ENCODE data around the gene HHATL. TPM values are rescaled to one million over a fixed set of nuclear protein-coding genes. Genes with fewer than 3 reads are reported as not detected.
A peak's percentile ranks its signal among the peaks of the same experiment; 100 is the strongest.

HHATL gene
- total RNA-seq, 2 experiments from 2014 or later = not detected

DNA sequence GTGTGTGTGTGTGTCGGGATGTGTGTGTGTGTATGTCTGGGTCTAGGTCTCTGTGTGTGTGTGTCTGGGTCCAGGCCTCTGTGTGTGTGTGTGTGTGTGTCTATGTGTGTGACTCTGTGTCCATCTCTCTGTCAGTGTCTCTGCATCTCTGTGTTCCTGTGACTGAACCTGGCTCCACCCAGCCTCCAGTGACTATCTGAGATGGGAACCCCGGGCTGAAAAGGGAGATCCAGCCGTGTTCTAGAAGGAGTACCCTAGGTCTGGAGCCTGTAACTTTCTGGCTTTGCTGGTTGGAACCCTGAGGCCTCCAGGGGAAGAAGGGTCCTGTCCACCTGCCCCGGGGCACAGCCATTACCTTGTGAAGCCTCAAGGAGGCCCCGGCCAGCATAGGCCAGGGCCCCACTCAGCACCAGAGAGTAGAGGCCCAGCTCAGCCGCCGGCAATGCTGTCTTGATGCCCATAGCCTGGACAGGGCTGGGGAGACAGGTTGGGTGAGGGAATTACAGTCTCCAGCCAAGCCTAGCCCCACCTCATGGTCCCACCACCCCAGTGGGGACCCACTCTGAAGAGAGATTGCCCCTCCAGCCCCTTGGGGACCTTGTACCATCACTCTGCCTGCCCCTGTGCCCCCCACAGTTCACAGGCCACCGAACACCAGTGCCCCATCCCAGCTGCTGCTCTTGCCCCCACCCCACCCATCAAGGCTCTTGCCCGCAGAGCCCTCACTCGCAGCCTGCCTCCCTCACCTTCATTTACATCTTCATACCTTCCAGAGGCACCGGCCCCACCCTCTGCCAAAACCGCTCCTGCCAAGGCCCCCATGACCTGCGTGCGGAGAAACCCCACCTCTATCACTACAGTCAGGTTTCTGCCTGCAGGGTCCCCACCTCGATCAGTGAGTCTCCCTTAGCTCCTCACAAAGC, 2.0 kb downstream of the HHATL start:
- no peak overlapping the region for H3K27ac Mint-ChIP-seq
- peaks cover 13% of the 10 kb centered on the region for H3K4me1 Mint-ChIP-seq (ENCODE audit: low read depth)
- ChIA-PET CTCF (no interaction called here), POLR2A (no interaction called here)
- DNase-seq = no peak
- H3K36me3 Mint-ChIP-seq (ENCODE audit: low read depth) = no peaks in the 10 kb centered on the region
- H3K4me3 Mint-ChIP-seq = no peak overlapping the region
- peaks cover 2% of the 10 kb centered on the region for H3K27me3 Mint-ChIP-seq (ENCODE audit: low read depth)
- ATAC-seq = no peak
- H3K9me3 Mint-ChIP-seq (ENCODE audit: insufficient read depth) = no peaks in the 10 kb centered on the region

GRCh38 chr3:42699511-42699971, 3.1 kb downstream of the HHATL start:
- H3K9me3 Mint-ChIP-seq (ENCODE audit: insufficient read depth) = no peaks in the 10 kb centered on the region
- no peaks in the 10 kb centered on the region for H3K27me3 Mint-ChIP-seq (ENCODE audit: low read depth)
- ATAC-seq = no peak
- H3K36me3 Mint-ChIP-seq (ENCODE audit: low read depth) = no peaks in the 10 kb centered on the region
- POLR2A ChIA-PET = interaction anchor here (0.7 kb wide), 1 partner anchor 105 kb away, joined by 3 read pairs; the partner anchor contains the start of gene HIGD1A
- no peak for DNase-seq
- CTCF ChIA-PET = interaction anchor here (0.7 to 1.2 kb wide), 2 partner anchors 33 to 47 kb away, joined by 3 read pairs; no protein-coding TSS in a partner anchor
- H3K27ac Mint-ChIP-seq = no peak overlapping the region
- peaks cover 13% of the 10 kb centered on the region for H3K4me1 Mint-ChIP-seq (ENCODE audit: low read depth)
- no peak overlapping the region for H3K4me3 Mint-ChIP-seq

DNA sequence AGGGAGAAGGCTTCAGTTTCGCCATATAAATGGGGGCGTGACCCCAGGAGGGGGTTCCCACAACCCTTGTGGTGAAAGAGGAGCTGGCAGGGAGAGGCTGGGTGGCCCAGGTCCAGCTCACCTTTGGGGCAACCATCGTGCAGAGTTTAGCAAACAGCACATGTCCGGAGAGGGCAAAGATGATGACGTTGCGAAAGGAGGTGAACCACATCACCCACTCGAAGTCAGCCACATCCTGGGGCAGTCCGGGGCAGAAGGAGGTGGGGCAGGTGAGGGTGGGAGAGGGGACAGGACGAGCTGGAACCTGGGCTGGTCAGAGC, 3.7 kb downstream of the HHATL start:
- ATAC-seq = no peak
- H3K4me3 Mint-ChIP-seq = no peak overlapping the region
- peaks cover 13% of the 10 kb centered on the region for H3K4me1 Mint-ChIP-seq (ENCODE audit: low read depth)
- H3K27ac Mint-ChIP-seq = no peak overlapping the region
- peak; percentile 37 for DNase-seq
- H3K9me3 Mint-ChIP-seq (ENCODE audit: insufficient read depth) = no peaks in the 10 kb centered on the region
- no peaks in the 10 kb centered on the region for H3K27me3 Mint-ChIP-seq (ENCODE audit: low read depth)
- ChIA-PET CTCF (interaction anchor here (0.7 to 1.2 kb wide), 2 partner anchors 34 to 46 kb away, joined by 3 read pairs; no protein-coding TSS in a partner anchor), POLR2A (no interaction called here)
- no peaks in the 10 kb centered on the region for H3K36me3 Mint-ChIP-seq (ENCODE audit: low read depth)

GRCh38 chr3:42698216-42698910, 4.2 kb downstream of the HHATL start:
- Mint-ChIP-seq H3K27me3 (ENCODE audit: low read depth) (no peaks in the 10 kb centered on the region), H3K27ac (no peak overlapping the region), H3K4me3 (no peak overlapping the region), H3K4me1 (ENCODE audit: low read depth) (peaks cover 13% of the 10 kb centered on the region), H3K9me3 (ENCODE audit: insufficient read depth) (no peaks in the 10 kb centered on the region), H3K36me3 (ENCODE audit: low read depth) (no peaks in the 10 kb centered on the region)
- no peak for ATAC-seq
- ChIA-PET POLR2A (no interaction called here), CTCF (interaction anchor here (0.7 kb wide), 1 partner anchor 46 kb away, joined by 3 read pairs; no protein-coding TSS in a partner anchor)
- DNase-seq = no peak

- DNase-seq (no peak), ATAC-seq (no peak)
- Mint-ChIP-seq H3K9me3 (ENCODE audit: insufficient read depth) (no peaks in the 10 kb centered on the region), H3K27me3 (ENCODE audit: low read depth) (no peaks in the 10 kb centered on the region), H3K36me3 (ENCODE audit: low read depth) (no peaks in the 10 kb centered on the region), H3K27ac (no peak overlapping the region), H3K4me3 (no peak overlapping the region), H3K4me1 (ENCODE audit: low read depth) (peaks cover 13% of the 10 kb centered on the region)
- POLR2A ChIA-PET = no interaction called here
- CTCF ChIA-PET = no interaction called here
Measured at GRCh38 chr3:42697289-42698051, 5.1 kb downstream of the HHATL start.

- ChIA-PET POLR2A (no interaction called here), CTCF (no interaction called here)
- no peak overlapping the region for H3K27ac Mint-ChIP-seq
- no peaks in the 10 kb centered on the region for H3K27me3 Mint-ChIP-seq (ENCODE audit: low read depth)
- no peaks in the 10 kb centered on the region for H3K36me3 Mint-ChIP-seq (ENCODE audit: low read depth)
- ATAC-seq (no peak), DNase-seq (no peak)
- H3K4me1 Mint-ChIP-seq (ENCODE audit: low read depth) = peaks cover 13% of the 10 kb centered on the region
- no peak overlapping the region for H3K4me3 Mint-ChIP-seq
- H3K9me3 Mint-ChIP-seq (ENCODE audit: insufficient read depth) = no peaks in the 10 kb centered on the region
Measured at GRCh38 chr3:42696356-42697288, 6.0 kb downstream of the HHATL start.

GRCh38 chr3:42694366-42694765, 8.2 kb downstream of the HHATL start:
- Mint-ChIP-seq H3K4me1 (ENCODE audit: low read depth) (peaks cover 7% of the 10 kb centered on the region), H3K27me3 (ENCODE audit: low read depth) (no peaks in the 10 kb centered on the region), H3K9me3 (ENCODE audit: insufficient read depth) (no peaks in the 10 kb centered on the region), H3K27ac (no peak overlapping the region), H3K36me3 (ENCODE audit: low read depth) (no peaks in the 10 kb centered on the region), H3K4me3 (no peak overlapping the region)
- ATAC-seq (no peak), DNase-seq (no peak)
- POLR2A ChIA-PET = no interaction called here
- CTCF ChIA-PET = no interaction called here

DNA sequence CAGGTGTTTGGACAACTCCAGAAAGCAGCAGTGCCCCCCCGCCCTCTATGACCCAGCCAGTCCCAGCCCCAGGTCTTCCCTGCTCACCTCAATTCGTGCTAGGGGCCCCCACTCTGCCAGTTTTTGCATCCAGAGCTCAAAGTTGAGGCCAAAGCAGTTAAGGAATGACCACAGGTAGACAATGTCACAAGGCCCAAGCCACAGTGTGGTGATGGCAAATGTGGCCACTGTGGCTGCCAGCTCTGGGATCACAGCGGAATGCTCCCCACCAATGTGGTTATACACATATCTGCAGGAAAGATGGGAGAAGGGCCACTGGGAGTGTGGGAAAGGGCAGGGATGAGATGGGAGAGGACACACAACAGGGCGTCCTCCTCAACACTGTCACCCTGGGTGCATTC, 9.1 kb downstream of the HHATL start:
- Mint-ChIP-seq H3K4me1 (ENCODE audit: low read depth) (peaks cover 3% of the 10 kb centered on the region), H3K27ac (no peak overlapping the region), H3K27me3 (ENCODE audit: low read depth) (no peaks in the 10 kb centered on the region), H3K4me3 (no peak overlapping the region), H3K9me3 (ENCODE audit: insufficient read depth) (no peaks in the 10 kb centered on the region), H3K36me3 (ENCODE audit: low read depth) (no peaks in the 10 kb centered on the region)
- no peak for DNase-seq
- no peak for ATAC-seq
- ChIA-PET POLR2A (no interaction called here), CTCF (no interaction called here)

DNA sequence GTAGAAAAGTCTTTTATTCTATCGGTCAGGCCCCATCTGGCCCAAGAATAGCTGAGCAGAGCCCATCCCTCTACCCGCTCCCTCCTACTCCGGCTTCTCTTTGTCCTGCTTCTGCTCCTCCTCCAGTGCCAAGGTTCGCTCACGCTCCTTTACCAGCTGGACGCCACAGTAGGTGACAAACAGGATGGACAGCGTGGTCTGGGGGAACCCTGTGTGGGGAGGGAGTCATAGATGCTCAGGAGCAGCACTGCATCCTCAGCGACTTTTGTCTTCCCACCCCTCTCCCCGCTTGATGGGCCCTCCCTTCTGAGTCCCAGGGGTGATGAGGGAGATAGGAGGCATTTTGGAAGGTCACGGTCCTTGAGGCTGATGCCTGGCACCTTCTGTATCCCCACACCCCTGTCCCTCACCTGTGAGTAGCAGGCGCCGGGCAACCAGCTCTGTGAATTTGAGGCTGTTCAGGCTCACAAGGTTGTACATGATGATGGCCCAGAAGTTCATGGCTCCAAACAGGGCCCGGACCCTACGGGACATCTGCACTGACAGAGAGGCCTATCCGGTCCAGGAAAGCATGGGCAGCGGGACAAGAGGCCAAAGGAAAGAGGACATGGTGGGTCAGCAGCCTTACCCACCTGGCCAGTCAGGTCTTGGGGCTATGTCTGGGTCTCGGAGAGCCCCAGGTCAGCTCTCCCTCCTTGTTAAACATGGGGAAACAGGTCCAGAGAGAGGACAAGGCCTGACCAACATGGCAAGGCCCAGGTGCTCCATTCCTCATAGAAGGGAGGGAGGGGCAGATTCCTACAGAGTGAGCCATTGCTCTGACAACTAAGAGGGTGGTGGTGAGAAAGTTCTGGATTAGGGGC, 9.7 kb downstream of the HHATL start:
- no peak for ATAC-seq
- H3K4me3 Mint-ChIP-seq = no peak overlapping the region
- H3K27ac Mint-ChIP-seq = no peak overlapping the region
- no peaks in the 10 kb centered on the region for H3K9me3 Mint-ChIP-seq (ENCODE audit: insufficient read depth)
- CTCF ChIA-PET = no interaction called here
- no peaks in the 10 kb centered on the region for H3K27me3 Mint-ChIP-seq (ENCODE audit: low read depth)
- no peaks in the 10 kb centered on the region for H3K36me3 Mint-ChIP-seq (ENCODE audit: low read depth)
- H3K4me1 Mint-ChIP-seq (ENCODE audit: low read depth) = no peaks in the 10 kb centered on the region
- POLR2A ChIA-PET = no interaction called here
- no peak for DNase-seq

GRCh38 chr3:42691816-42692666, 10.6 kb downstream of the HHATL start:
- no peak for DNase-seq
- H3K27ac Mint-ChIP-seq = no peak overlapping the region

More at GRCh38 chr3:42691816-42692666, 10.6 kb downstream of the HHATL start:
- H3K4me3 Mint-ChIP-seq = no peak overlapping the region
- H3K4me1 Mint-ChIP-seq (ENCODE audit: low read depth) = no peaks in the 10 kb centered on the region
- POLR2A ChIA-PET = no interaction called here
- H3K36me3 Mint-ChIP-seq (ENCODE audit: low read depth) = no peaks in the 10 kb centered on the region
- ATAC-seq = no peak
- H3K27me3 Mint-ChIP-seq (ENCODE audit: low read depth) = no peaks in the 10 kb centered on the region
- CTCF ChIA-PET = no interaction called here
- H3K9me3 Mint-ChIP-seq (ENCODE audit: insufficient read depth) = no peaks in the 10 kb centered on the region
